IPS DF 6.9 (cell line): ENCODE data around the gene DAPK2.

Experiments
- DNase-seq: peaks from one replicate; pipeline ENCODE4 v3.0.0-alpha.2; 2013; ENCODE audit warnings: low read depth, low spot score
- H3K27ac ChIP-seq: one replicate; pipeline ENCODE4 v1.5.1; 2013; ENCODE audit warnings: low read length, control low read depth
- H3K27me3 ChIP-seq: 2 replicates; pipeline ENCODE4 v1.6.1; 2013; ENCODE audit warnings: mild to moderate bottlenecking, low read length; ENCODE audit not compliant: control insufficient read depth, insufficient read depth
- H3K36me3 ChIP-seq: 2 replicates; pipeline ENCODE4 v1.6.1; 2013; ENCODE audit warnings: low read length; ENCODE audit not compliant: control insufficient read depth, insufficient read depth
- H3K4me1 ChIP-seq: 2 replicates; pipeline ENCODE4 v1.6.1; 2013; ENCODE audit warnings: low read length; ENCODE audit not compliant: control insufficient read depth, insufficient read depth
- H3K4me3 ChIP-seq: 2 replicates; pipeline ENCODE4 v1.5.1; 2013; ENCODE audit warnings: mild to moderate bottlenecking, low read length
- H3K9me3 ChIP-seq: 2 replicates; pipeline ENCODE4 v1.6.1; 2013; ENCODE audit warnings: low read length, inconsistent platforms; ENCODE audit not compliant: control insufficient read depth, insufficient read depth
- WGBS: extraction: QIAGEN DNeasy Blood & Tissue Kit; methylation state at CpG from one replicate; pipeline ENCODE4 v1.1.7; 2013; ENCODE audit warnings: mixed read lengths, missing lambda C conversion rate; ENCODE audit not compliant: insufficient read length, insufficient coverage; 5-methylcytosine and 5-hydroxymethylcytosine counted together

DAPK2 gene

DNA sequence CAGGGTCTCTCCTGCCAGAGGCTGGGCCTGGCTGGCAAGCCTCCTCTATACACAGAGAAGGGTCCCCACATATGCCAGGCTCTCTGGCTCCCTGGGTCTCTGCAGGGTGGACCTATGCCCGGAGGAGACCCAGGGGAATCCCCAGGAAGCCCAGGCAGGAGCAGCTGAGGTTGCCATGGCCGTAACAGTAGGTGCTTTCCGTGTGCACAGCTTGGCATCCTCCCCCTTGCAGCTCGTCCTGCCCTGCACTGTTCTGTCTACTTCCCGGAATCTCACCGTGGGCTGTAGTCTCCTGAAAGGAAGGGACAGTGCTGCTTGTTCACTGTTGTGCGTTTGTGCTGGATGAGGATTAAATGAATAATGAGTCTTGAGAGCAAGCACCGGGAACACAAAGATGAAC lies 47.8 kb downstream of the DAPK2 start:
- no peaks in the 10 kb centered on the region for H3K4me1 ChIP-seq
- H3K27ac ChIP-seq = no peak overlapping the region
- DNase-seq = no peak
- no peaks in the 10 kb centered on the region for H3K9me3 ChIP-seq
- H3K4me3 ChIP-seq = no peak overlapping the region
- H3K36me3 ChIP-seq = no peaks in the 10 kb centered on the region
- WGBS = no CpG with 5 or more reads among the region's 8 CpGs
- H3K27me3 ChIP-seq = no peaks in the 10 kb centered on the region

DNA sequence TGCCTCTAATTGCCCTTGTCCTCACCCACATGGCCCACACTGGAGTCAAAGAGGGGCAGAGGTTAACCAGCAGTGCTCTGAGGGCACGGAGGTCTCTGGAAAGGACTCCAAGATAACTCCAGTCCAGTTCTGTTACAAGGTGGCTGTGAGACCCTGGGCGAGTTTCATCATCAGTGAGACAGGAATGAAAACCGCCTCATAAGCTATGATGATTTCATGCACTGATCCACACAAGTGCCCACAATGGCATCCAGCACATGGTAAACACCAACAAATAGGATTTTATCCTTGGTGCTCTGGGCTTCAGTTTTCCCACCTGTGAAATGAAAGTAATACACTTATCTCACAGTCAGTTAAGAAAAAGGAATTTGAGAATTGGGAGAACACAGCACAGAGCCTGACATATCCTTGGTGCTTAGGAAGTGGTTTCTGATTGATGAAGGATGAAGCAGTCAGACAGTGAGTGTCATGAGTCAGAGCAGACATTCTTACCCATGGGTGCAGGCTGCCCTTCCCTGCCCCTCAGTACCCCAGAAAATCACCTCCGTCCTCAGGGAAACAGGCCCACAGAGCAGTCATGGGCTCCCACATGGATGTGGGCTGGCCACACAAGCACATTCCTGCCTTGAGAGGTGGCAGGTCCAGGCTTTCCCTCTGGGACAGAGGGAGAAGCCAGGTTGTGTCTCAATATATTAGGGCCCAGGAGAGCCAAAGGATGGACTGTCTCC lies 48.4 kb downstream of the DAPK2 start:
- Histone ChIP-seq H3K4me3 (no peak overlapping the region), H3K4me1 (no peaks in the 10 kb centered on the region)
- WGBS = no CpG with 5 or more reads among the region's 4 CpGs

DNA sequence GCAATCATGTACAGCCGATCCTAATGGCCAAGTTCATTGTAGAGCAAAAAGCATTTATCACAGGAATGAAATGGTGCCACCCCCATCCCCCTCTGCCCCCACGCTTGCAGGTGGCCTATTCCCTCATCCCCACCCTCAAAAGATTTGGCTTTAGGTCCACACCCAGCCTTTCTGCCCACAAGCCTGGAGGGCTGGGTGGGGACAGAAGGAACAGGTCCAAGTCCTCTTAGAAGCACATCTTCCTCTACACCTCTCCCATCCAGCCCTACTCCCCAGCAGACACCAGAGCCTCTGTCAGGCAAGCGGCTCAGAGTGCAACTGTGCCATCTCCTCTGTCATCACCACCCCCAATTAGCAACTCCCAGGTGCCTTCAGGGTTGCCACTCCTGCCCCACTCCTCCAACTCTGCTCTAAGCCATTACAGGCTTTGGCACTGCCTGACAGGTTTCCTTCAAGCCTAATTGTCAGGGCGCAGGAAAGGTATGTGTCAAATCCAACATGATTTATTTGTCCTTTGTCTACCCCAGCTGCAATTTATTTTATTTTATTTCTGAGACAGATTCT lies 49.4 kb downstream of the DAPK2 start:
- DNase-seq = no peak
- Histone ChIP-seq H3K27me3 (no peaks in the 10 kb centered on the region), H3K4me3 (no peak overlapping the region), H3K4me1 (no peaks in the 10 kb centered on the region), H3K36me3 (no peaks in the 10 kb centered on the region), H3K27ac (no peak overlapping the region), H3K9me3 (no peaks in the 10 kb centered on the region)
- no CpG with 5 or more reads among the region's 4 CpGs for WGBS

More for the DNA sequence above, 48.4 kb downstream of the DAPK2 start:
- Histone ChIP-seq H3K27me3 (no peaks in the 10 kb centered on the region), H3K27ac (no peak overlapping the region), H3K36me3 (no peaks in the 10 kb centered on the region), H3K9me3 (no peaks in the 10 kb centered on the region)
- DNase-seq = no peak

DNA sequence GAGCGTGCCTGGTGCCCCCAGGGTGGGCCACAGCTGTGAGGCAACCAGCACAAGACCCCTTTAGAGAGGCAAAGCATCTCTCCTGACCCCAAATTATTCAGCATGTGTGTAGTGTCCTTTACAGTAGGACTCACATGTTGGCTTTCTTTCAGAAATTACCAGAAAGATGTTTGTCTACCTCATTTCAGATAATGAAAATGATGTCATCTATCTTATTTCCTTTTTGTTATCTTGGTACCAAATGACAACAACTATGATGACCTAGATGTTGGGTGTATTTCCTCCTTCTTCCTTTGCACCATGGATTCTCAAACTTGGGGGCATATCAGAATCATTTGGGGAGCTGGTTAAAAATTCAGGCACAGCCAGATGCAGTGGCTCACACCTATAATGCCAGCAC lies 50.5 kb downstream of the DAPK2 start:
- DNase-seq = no peak
- Histone ChIP-seq H3K27me3 (no peaks in the 10 kb centered on the region), H3K27ac (no peak overlapping the region)

DNA sequence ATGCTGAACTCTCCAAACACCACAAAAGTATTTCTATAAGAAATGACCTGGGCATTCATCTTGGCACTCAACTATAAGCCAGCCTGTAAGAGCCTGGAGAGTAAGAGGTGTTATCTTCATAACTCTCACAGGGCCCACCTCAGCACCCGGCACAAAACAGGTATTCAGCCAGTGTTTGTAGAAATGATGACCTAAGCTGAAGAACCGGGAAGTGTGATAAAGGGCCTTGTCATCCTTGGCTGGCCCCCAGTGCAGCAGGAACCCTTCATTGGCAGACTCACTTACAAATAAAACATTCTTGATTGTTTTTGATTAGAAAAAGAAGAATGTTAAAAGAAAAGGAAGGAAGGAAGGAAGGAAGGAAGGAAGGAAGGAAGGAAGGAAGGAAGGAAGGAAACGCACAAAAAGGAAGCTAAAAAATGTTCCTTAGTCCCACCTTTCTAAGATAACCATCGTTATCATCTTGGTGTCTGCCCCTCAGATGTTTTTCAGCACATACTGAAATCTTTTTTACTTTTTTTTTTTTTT lies 52.1 kb downstream of the DAPK2 start:
- H3K9me3 ChIP-seq = no peaks in the 10 kb centered on the region
- no peaks in the 10 kb centered on the region for H3K4me1 ChIP-seq
- no CpG with 5 or more reads among the region's 4 CpGs for WGBS
- no peaks in the 10 kb centered on the region for H3K36me3 ChIP-seq
- no peak overlapping the region for H3K27ac ChIP-seq
- no peak for DNase-seq
- no peaks in the 10 kb centered on the region for H3K27me3 ChIP-seq
- no peak overlapping the region for H3K4me3 ChIP-seq

More for the DNA sequence above, 50.5 kb downstream of the DAPK2 start:
- Histone ChIP-seq H3K4me3 (no peak overlapping the region), H3K4me1 (no peaks in the 10 kb centered on the region), H3K9me3 (no peaks in the 10 kb centered on the region), H3K36me3 (no peaks in the 10 kb centered on the region)
- WGBS = no CpG with 5 or more reads among the region's 1 CpG

DNA sequence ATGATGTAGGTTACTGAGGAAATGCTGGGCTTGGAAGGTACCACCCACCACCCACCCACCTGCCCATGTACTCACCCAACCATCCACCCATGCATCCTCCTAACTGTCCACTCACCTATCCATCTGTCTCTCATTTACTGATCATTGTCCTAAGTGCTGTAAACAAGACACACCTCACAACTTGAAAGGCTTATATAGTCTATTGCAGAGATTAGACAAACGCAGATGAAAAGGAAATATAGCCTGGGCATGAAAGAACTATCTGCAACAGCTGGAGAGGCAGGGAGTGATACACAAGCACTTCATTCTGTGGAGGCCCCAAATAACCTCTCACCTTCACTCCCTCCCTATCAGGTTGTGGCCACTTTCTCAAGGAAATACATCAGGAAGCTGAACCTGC lies 54.0 kb downstream of the DAPK2 start:
- Histone ChIP-seq H3K4me1 (no peaks in the 10 kb centered on the region), H3K4me3 (no peak overlapping the region), H3K27ac (no peak overlapping the region), H3K36me3 (no peaks in the 10 kb centered on the region), H3K9me3 (no peaks in the 10 kb centered on the region), H3K27me3 (no peaks in the 10 kb centered on the region)
- WGBS = no CpG with 5 or more reads among the region's 1 CpG
- DNase-seq = no peak

DNA sequence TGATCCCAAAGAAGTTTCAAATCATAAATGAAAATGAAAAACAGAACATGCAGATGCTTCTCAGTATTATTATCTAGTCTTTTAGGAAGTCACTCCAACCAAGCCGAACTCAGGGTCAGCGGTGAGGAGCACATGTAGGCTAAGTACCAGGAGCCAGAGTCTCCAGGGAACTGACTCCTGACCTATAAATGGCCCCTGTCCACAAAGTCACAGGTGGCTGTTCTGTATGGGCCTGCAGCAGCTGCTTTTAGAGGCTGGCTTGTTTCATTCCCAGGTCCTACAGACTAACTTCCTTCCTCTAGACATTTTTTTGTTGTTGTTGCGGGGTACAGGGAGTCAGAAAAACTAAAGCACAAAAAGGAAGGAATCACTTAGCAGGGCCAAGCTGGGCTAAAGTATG lies 54.6 kb downstream of the DAPK2 start:
- H3K9me3 ChIP-seq = no peaks in the 10 kb centered on the region
- H3K36me3 ChIP-seq = no peaks in the 10 kb centered on the region
- H3K27me3 ChIP-seq = no peaks in the 10 kb centered on the region
- H3K4me1 ChIP-seq = no peaks in the 10 kb centered on the region
- DNase-seq = no peak
- H3K27ac ChIP-seq = no peak overlapping the region
- no CpG with 5 or more reads among the region's 3 CpGs for WGBS
- H3K4me3 ChIP-seq = no peak overlapping the region

DNA sequence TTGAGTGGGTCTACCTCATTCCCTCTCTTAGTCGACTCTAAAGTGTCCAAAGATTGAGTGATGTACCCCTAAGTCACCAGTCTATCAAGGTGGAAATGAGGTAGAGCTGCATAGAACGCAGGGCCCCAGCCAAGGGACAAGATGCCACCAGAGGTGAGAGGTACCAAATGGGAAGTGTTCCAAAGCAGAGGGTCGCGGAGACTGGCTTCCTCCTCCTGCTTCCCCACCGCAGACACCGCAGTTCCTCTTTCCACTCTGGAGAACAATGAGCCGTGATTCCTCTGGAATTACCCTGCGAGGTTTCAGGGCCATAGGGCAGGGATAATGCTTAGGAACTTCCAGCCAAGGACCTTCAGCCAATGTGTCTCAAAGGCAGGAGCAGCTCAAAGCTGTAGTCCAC lies 55.8 kb downstream of the DAPK2 start:
- H3K9me3 ChIP-seq = no peaks in the 10 kb centered on the region
- no peaks in the 10 kb centered on the region for H3K36me3 ChIP-seq
- no peak overlapping the region for H3K4me3 ChIP-seq
- DNase-seq = no peak
- H3K27me3 ChIP-seq = no peaks in the 10 kb centered on the region
- H3K4me1 ChIP-seq = no peaks in the 10 kb centered on the region
- no peak overlapping the region for H3K27ac ChIP-seq
- no CpG with 5 or more reads among the region's 8 CpGs for WGBS

DNA sequence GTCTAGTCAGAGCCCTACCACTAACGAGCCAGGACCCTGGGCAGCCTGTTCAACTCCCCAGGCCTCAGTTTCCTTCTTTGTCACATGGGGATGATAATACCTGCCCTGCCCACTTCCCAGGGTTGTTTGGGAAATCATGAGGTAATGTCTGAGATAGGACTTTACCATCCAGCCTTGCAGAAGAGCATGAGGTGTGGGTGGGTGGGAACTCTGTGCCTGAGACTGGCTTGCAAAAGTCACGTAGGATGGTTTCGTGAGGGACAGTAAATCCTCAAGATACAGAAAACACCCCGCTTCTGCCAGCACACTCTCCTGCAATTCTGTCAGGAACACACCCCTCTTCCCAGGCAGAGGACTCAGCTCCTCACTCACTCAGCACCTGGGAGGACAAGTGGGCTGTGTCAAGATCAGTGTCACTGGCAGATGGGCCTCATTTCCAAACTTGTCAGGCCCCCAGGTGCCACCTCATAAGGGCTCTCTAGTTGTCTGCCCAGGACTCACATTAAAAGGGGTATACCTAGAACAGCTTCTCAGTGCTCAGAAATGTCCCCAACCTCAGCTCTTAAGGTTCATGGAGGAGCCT lies 58.4 kb downstream of the DAPK2 start:
- DNase-seq = no peak
- Histone ChIP-seq H3K4me1 (no peaks in the 10 kb centered on the region; the same call in 1 of the 2 replicates), H3K36me3 (no peaks in the 10 kb centered on the region), H3K9me3 (no peaks in the 10 kb centered on the region), H3K4me3 (no peak overlapping the region), H3K27me3 (no peaks in the 10 kb centered on the region), H3K27ac (no peak overlapping the region)
- WGBS = no CpG with 5 or more reads among the region's 4 CpGs

DNA sequence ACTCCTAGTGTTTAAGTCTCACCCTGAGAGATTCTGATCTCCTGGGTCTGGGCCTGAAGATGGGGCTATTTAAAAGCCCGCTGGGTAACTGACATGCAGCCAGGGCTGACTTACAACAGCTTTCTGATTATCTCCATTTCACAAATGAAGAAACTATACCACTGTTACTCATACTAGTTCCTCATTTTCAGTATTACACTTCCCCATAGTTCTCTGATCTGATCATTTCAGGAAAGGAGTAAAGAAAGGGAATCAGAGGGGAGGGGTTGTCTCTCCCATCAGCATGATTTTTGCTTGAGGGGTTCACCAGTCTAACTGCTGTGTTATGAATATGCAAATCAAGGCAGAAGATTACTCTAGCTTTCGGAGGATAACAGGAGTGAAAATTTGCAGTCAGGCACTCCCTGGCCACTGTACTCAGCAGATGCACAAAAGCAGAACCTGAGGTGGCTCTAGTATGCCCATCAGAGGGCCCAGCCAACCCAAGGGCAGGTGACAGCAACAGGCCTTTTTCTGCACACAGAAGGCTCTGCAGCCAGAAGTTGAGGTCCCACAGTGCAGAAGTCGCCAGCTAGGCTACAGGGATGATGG lies 59.4 kb downstream of the DAPK2 start:
- Histone ChIP-seq H3K27me3 (no peaks in the 10 kb centered on the region), H3K4me1 (no peaks in the 10 kb centered on the region; the same call in 1 of the 2 replicates), H3K9me3 (no peaks in the 10 kb centered on the region), H3K27ac (no peak overlapping the region), H3K36me3 (no peaks in the 10 kb centered on the region), H3K4me3 (no peak overlapping the region)
- DNase-seq = no peak
- WGBS = no CpG with 5 or more reads among the region's 3 CpGs
